DMS53 treated with DMSO at 0.1 percent for 48 hours (cell line): ENCODE data around the gene ICA1.
"Not testable (repeated sequence)": the region's sequence is repeated elsewhere in the genome, so short reads cannot be mapped to it uniquely, and the experiment has no call there.

Source experiments
- DNase-seq: peaks from one replicate; lab custom pipeline; 2025; ENCODE audit not compliant: unreplicated experiment; lab: John Stamatoyannopoulos, UW

Gene ICA1

DNA sequence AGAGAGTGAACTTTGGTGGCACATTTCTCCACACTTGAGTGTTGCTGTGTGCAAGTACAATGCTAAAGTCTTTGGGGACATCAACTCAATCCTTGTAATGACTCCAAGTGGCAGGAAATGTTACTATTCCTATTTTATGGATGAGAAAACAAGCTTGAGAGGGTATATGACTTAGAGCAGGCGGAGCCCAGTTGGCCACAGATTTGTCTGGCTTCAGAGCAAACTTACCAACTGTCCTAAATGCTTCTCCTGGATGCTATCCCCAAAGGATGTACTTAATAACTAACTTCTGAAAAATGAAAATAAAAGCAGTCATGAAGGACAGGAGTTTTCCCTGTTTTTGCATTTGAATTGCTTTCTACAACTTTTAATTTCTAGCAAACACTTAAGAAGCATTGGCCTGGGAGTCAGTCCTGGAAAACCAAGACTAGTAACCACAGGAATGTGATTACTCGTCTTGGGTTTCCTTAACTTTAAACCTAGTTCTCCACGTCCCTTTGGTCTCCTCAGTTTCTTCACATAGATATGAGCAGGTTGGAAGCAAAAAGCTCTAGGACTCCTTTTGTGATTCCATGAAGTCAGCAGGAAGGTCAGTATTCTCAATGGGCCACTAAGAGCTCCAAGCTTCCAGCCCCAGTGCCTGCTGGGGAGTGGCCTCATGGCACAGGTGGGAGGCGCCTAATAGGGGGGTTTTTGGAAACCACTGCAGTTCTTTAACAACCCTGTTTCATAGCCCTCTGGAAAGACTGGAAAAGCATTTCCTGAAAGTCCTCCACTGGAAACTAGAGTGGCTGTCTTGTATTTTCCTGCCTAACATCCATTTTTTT lies 152.6 kb downstream of the ICA1 start:
- DNase-seq, result no peak

DNA sequence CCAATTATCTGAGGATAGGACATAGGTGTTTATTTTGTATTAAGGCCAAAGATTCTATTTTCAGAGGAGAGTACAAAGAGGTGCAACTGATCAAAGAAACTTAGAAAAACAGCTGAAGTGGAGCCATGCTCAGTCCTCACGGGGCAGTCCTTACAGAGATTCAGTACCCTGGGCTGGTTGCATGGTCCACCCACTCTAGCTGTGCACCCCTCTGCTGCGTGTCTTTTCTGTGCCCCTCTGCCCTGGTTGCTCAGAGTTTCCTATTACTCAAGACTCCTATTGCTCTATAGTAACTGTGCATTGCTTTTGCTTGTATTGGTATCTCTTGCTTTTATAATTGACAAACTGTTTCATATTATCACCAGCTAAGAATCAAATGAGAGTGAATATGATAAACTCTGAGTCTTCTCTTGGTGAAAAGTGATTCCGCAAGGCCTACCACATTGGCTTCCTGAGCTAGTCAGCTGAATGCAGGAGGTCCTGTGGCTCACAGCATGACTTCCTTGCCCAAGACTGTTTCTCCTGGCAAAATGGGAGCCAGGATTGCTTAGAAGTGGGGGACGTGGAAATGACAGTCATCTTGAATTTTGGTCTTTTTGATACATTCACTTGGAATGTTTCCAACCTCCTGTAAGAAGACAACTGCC lies 156.4 kb downstream of the ICA1 start:
- no peak for DNase-seq

DNA sequence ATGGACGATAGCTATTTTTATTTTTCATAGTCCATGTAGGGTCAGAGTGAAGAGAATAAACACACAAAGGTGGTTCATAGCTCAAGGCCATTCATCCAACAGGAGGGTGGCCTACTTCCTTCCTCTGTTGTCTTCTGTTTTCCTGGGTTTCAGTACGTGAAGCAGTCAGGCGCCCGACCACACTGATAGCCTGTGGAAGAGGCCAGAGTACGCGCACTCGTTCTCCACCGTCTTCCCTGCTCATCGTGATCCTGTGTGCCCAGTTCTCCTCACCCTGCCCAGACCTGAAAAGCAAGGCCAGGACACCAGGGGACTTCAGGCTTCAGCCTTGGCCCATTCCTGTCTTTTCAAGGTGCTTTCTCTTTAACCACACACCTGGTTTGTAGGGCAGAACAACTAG lies 158.7 kb downstream of the ICA1 start:
- DNase-seq, result no peak

DNA sequence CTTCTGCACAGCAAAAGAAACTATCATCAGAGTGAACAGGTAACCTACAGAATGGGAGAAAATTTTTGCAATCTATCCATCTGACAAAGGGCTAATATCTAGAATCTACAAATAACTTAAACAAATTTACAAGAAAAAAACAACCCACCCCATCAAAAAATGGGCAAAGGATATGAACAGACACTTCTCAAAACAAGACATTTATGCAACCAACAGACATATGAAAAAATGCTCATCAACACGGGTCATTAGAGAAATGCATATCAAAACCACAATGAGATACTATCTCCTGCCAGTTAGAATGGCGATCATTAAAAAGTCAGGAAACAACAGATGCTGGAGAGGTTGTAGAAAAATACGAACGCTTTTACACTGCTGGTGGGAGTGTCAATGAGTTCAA lies 160.7 kb downstream of the ICA1 start:
- not testable (repeated sequence) for DNase-seq

DNA sequence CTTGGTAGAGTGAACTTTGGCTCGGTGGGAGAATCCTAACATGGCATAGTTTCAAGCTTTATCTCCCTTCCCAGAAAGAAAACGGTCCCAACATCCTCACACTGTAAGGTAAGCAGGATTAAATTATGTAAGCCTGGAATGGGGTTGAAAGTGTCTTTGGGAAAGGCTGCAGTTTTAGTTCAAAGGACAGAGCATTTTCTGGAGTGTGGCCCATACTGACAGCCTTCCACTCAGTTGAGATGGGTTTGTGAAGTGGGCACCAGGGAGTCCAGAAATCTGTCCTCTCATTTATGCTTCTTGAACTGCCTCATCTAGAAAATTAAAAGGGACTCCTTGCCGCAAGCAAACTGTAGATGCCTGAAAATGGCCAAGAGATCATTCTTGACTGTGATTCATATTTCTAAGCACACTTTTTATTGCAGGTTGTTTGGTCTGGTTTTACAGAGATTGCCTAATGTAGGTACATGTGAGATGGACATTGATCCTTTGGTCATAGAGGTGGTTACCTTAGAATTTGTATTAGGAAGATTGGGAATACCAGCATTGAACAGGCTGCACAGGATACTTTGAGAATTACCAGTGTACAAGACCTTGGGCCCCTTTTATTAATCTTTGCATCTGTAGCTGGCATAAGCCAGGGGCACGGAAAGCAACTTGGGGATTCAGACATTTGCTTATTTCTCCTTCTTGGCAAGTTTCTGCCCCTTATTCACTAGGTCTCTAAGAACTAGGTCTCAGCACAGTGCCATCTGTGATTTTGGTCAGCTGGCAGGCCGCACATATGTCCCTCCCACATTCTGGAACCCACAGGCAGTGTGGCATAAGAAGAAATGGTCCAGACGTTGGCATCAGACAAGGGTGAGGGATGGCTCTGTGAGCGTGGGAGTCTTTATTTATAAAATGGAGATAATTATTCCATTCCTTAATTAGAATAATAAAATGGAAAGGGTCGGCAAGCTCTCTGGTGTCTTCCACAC lies 167.5 kb downstream of the ICA1 start:
- no peak for DNase-seq

DNA sequence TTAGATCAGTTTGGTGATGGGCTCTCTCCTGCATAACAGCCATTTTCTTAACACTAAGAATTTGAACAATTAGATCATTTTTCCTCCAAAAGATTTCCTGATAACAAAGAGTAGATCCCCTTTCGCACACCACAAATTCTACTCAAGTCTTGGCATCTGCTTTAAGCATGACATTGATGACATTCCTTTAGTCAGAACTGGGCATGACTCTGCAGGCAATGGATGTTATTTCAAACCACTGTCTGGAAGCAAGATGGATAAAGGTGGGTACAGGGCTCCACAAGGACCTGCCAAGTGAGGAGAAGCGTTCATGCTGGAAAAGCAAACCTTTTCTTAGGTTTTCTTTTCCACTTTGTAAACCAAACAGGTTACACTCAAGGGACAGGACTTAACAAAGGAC lies 169.8 kb downstream of the ICA1 start:
- DNase-seq, result no peak

DNA sequence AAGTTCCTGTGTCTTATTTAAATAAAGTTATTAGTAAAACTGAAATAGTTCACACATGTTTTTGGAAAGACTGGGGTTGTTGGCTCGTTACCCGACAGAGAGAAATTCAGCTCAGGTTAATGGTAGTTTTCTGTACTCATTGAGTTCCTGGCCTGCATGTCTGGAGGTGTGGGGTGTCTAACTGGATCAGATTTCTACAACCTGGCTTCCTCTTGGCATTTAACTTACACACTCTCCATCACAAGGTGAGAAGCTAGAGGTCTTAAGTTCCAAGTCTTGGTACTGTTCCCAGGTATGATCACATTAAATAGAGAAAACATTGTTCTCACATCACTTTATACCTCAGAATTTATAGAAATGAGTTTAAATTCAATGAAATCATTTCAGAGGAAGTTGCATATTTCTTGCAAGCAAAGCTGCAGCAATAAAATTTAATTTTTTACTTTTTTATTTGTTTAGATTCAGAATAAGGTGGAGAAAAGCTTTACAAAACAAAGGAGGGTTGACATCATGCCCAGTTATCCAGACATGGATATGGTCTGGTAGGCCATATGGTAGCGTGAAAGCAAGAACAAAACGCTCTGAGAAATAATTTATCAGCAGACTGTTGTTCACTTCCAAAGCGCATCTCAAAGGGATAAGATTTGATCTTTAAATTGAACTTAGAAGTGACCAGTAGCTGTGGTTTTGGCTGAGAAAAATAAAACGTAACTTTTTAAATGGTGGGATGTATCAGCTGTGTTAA lies 172.8 kb downstream of the ICA1 start:
- no peak for DNase-seq

DNA sequence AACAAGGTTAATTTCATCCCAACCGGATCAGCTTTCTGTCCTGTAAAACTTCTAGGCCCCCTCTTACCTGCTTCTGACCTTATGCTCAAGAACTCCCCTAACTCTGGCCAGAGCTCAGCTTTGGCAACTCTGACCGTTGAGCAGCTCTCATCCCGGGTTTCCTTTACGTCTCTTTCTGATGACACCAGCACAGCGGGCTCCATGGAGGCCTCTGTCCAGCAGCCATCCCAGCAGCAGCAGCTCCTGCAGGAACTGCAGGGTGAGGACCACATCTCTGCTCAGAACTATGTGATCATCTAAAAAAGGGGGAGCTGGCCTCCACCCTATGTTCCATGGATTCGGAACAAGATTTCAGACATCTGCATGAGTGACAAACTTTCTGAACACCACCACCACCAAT lies 175.7 kb downstream of the ICA1 start:
- no peak for DNase-seq

DNA sequence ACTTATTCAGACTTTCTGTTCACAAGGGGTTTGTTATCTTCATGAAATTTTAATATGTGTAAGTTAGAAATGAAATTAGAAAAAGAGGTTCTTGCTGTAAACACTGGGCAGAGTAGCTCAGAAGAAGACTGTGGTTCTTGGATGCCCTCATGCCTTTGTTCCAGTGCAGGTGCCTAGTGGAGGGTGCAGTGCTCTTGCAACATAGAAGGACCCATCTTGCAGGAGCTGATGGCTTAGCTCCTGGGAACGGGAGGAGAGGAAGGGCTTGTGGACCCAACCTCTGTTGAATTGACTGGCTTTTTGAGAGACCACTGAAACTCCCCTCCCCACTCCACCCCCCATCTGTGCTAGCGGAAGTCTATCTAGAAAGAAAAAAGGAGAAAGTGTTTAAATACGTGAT lies 176.5 kb downstream of the ICA1 start:
- DNase-seq, result no peak

DNA sequence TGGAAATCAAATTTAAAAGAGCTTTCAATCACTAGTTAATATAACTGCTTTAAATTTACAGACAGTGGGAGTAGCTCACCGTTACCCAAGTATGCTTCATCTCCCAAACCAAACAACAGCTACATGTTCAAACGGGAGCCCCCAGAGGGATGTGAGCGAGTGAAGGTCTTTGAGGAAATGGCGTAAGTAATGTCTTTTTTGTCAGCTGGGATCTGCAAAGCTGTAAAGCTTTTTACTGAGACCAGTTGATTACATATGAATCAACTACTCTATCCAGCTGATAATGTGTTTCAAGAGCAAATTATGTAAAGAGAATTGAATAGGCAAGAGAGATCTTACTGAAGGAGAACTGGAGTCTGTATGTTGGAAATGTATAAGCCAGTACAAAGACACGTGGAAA lies 177.1 kb downstream of the ICA1 start:
- DNase-seq, result no peak

DNA sequence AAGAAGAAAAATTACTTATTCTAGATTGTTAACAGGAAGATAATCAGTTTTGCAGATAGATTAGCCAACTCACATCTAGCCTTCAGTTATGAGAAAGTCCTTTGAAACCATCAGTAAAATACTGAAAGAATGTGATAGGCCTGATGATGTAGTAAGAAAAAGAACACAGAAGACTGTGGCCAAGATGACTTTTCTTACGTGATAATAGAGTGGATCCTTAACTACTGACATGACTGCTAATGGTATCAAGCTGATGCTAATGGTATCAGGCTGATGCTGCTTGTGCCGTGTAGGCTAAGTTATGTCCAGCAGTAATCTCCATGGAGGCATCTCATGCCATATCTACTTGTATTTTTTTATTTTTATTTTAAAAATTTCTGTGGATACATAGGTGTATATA lies 179.2 kb downstream of the ICA1 start:
- DNase-seq, result no peak

DNA sequence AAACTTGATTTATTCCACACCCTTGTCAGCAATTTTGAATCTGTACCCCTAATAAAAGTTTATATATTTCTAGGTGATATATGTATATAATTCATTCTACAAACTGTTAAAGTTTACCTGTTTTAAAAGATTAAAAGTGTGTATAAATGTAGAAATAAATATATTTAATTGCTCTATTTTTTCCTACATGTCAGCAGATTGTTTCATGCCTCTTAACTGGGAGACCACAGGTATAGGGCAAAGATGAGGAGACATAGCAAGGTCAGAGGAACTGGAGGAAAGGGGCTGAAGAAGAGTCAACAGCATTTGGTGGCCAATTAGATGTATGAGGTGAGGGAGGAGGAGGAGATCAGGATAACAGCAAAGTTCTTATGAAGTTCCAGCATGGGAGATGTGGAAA lies 183.5 kb downstream of the ICA1 start:
- no peak for DNase-seq

DNA sequence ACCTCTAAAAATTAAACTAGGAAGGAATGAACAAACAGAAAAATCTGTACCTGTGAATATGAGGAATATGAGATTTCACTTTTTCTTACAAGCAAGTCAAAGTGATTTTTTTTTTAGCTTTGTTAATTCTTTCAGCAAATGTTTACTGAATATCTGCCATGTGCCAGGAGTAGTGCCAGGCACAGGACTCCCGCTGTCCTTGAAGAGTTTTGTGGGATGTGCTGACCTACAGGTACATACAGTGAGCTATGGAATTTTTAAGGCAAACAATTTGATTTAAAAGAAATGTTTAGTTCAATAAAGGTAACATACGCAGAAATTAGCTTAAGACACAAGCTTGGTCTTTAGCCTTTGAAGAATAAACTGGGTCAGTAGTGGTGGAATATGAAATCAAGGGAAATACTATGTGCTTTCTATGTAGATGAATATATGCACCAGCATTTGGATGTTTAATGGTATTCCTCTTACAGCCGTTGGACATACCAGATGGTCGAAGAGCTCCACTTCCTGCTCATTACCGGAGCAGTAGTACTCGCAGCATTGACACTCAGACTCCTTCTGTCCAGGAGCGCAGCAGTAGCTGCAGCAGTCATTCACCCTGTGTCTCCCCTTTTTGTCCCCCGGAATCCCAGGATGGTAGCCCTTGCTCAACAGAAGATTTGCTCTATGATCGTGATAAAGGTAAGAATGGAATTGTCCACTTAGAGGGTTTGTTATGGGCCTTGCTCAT lies 191.4 kb downstream of the ICA1 start:
- no peak for DNase-seq

DNA sequence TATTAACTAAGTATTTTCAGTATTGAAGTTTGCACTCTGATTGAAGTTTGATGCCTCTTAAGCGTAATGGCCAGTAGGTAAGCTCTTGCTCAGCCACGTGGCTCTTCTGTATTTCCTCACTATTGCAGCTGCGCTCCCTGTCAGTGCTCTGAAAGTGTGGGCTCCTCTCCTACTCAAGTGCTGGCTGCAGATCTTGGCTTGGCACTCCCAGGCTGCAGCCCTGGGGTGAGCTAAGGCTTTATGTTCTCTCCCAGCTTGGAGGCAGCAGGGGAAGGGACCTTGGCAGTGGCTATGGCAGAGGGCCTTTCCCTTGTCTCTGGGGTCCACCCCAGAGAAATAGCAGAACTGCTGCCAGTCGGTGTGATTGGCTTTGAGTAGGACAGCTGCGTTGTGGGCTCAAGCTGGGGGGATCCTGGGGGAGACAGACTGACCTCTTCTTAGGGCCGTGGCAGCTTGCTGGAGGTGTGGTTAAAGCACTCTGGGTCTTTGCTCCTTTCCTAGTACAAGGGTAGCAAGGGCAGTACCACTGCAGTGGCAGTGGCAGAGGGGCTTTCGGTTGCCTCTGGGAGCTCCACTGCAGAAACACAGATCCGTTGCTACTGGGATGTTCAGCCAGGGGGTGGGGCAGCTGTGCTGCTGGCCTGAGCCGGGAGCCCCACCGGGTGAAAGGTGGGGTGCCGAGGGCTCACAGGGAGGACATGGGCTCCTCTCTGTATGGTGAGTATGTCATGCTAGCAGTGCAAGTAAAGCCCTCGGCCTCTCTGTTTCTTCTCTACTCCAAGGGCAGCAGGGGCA lies 192.9 kb downstream of the ICA1 start:
- DNase-seq, result no peak

DNA sequence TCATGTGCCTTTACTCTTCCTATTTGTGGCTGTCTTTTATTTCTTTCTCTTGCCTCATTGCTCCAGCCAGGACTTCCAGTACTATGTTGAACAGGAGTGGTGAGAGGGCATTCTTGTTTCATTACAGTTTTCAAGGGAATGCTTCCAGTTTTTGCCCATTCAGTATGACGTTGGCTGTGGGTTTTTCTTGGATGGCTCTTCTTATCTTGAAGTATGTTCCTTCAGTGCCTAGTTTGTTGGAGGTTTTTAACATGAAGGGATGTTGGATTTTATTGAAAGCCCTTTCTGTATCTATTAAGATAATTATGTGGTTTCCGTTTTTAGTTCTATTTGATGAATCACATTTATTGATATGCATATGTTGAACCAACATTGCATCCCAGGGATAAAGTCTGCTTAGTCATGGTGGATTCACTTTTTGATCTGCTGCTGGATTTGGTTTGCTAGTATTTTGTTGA lies 196.6 kb downstream of the ICA1 start:
- DNase-seq, result no peak

DNA sequence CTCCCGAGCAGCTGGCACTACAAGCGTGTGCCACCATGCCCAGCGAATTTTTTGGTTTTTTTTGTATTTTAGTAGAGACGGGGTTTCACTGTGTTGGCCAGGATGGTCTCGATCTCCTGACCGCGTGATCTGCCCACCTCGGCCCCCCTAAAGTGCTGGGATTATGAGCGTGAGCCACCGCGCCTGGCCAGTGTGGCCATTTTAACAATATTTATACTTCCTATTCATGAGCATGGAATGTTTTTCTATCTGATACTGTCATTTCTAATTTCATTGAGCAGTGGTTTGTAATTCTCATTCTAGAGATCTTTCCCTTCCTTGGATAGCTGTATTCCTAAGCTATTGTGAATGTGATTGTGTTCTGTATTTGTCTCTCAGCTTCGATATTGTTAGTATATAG lies 197.1 kb downstream of the ICA1 start:
- no peak for DNase-seq

DNA sequence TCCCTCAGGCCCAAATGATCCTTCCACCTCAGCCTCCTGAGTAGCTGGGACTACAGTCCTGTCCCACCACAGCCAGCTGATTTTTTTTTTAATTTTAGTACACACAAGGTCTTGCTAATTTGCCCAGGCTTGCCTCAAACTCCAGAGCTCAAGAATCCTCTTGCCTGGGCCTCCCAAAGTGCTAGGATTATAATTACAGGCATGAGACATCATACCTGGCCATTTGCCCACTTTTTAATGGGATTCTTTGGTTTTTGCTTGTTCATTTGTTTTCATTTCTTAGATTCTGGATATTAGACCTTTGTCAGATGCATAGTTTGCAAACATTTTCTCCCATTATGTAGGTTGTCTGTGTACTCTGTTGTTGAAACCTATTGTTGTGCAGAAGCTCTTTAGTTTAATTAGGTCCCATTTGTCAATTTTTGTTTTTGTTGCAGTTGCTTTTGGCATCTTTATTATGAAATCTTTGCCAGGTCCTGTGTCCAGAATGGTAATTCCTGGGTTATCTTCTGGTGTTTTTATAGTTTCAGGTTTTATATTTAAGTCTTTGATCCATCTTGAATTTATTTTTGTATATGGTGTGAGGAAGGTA lies 198.2 kb downstream of the ICA1 start:
- no peak for DNase-seq

DNA sequence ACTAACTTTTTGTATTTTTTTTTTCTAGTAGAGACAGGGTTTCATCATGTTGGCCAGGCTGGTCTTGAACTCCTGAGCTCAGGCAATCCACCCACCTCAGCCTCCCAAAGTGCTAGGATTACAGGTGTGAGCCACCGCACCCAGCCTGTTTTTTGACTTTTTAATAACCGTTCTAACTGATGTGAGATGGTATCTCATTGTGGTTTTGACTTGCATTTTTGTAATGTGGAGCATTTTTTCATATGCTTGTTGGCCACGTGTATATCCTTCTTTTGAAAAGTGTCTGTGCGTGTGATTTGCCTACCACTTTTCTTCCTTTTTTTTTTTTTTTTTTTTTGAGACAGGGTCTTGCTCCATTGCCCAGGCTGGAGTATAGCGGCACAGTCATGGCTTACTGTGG lies 198.7 kb downstream of the ICA1 start:
- not testable (repeated sequence) for DNase-seq
